UCSD-AML1 (cell line): Measurements from ENCODE around the gene RNF7.
A peak's percentile ranks its signal among the peaks of the same experiment; 100 is the strongest.
"Not testable (repeated sequence)": the region's sequence is repeated elsewhere in the genome, so short reads cannot be mapped to it uniquely, and the experiment has no call there.

Experiments used
- DNase-seq: peaks from one replicate; lab custom pipeline; 2025; ENCODE audit not compliant: unreplicated experiment; lab: John Stamatoyannopoulos, UW

The RNF7 gene

GRCh38 chr3:141735176-141735575 lies 2.9 kb upstream of the RNF7 start:
- DNase-seq, result no peak

GRCh38 chr3:141735770-141736465 lies 2.2 kb upstream of the RNF7 start:
- no peak for DNase-seq

- no peak for DNase-seq
These were observed 1.0 kb upstream of the RNF7 start for GRCh38 chr3:141737093-141737492.

- no peak for DNase-seq
These were observed 448 bp upstream of the RNF7 start for GRCh38 chr3:141737678-141738021.

GRCh38 chr3:141738891-141739363 lies 829 bp downstream of the RNF7 start:
- no peak for DNase-seq

- DNase-seq, result no peak
These were observed 1.6 kb downstream of the RNF7 start for GRCh38 chr3:141739731-141740130.

- DNase-seq, result no peak
These were observed 2.3 kb downstream of the RNF7 start for GRCh38 chr3:141740349-141740748.

GRCh38 chr3:141743305-141743704 lies 5.2 kb downstream of the RNF7 start:
- DNase-seq, result no peak

- no peak for DNase-seq
These were observed 8.9 kb downstream of the RNF7 start for GRCh38 chr3:141746962-141747361.

- DNase-seq, result no peak
These were observed 15.3 kb downstream of the RNF7 start for GRCh38 chr3:141753399-141753798.

GRCh38 chr3:141754032-141754431 lies 15.9 kb downstream of the RNF7 start:
- no peak for DNase-seq

- DNase-seq, result not testable (repeated sequence)
These were observed 24.5 kb downstream of the RNF7 start for GRCh38 chr3:141762552-141762951.

GRCh38 chr3:141763088-141763750 lies 25.1 kb downstream of the RNF7 start, which contains the start of gene GRK7:
GRK7 (plus strand) TSS chr3:141763408; CDS start chr3:141778285, 14,877 bp downstream.
- DNase-seq, result no peak

- DNase-seq, result no peak
These were observed 25.9 kb downstream of the RNF7 start for GRCh38 chr3:141764045-141764444.

GRCh38 chr3:141764465-141764864 lies 26.4 kb downstream of the RNF7 start:
- DNase-seq, result no peak

GRCh38 chr3:141764986-141765385 lies 26.9 kb downstream of the RNF7 start:
- peak; percentile 33 for DNase-seq

GRCh38 chr3:141767066-141767465 lies 29.0 kb downstream of the RNF7 start:
- DNase-seq, result no peak

- DNase-seq, result no peak
These were observed 31.3 kb downstream of the RNF7 start for GRCh38 chr3:141769221-141769894.

GRCh38 chr3:141773676-141774075 lies 35.6 kb downstream of the RNF7 start:
- DNase-seq, result no peak

- DNase-seq, result no peak
These were observed 38.3 kb downstream of the RNF7 start for GRCh38 chr3:141776376-141776775.

GRCh38 chr3:141776885-141777284 lies 38.8 kb downstream of the RNF7 start:
- no peak for DNase-seq
